Gastrocnemius medialis (tissue), 4 donors: ENCODE measurements around the gene CDY1. TPM values are rescaled to one million over a fixed set of nuclear protein-coding genes. Genes with fewer than 3 reads are reported as not detected.
A peak's percentile ranks its signal among the peaks of the same experiment; 100 is the strongest.
"Not testable (repeated sequence)": the region's sequence is repeated elsewhere in the genome, so short reads cannot be mapped to it uniquely, and the experiment has no call there.

Source experiments
- ATAC-seq, 2 donors: fragments of 150-250 bp; one replicate each; pipeline ENCODE4 v1.9.1; 2016
- DNase-seq, 2 donors: peaks; one replicate each; pipeline ENCODE4 v3.0.0-alpha.2; 2019
- H3K27ac ChIP-seq, 4 donors: fragments of 200-600 bp; sonication (generic); 1 replicate in 1 of 4; 2 replicates in 3 of 4; pipeline ENCODE4 v1.5.1; 2016 to 2018; ENCODE audit warnings: mild to moderate bottlenecking in 2 of 4, moderate library complexity in 1 of 4
- H3K27me3 ChIP-seq, 3 donors: fragments of 200-600 bp; sonication (generic) in 2 of 3; 1 replicate in 1 of 3; 2 replicates in 2 of 3; pipeline versions ENCODE4 v1.5.1 to v1.6.0; 2016 to 2019; ENCODE audit warnings: mild to moderate bottlenecking in 1 of 3, moderate library complexity in 1 of 3
- H3K36me3 ChIP-seq, 2 donors: fragments of 200-600 bp; sonication (generic) in 1 of 2; one replicate each; pipeline ENCODE4 v1.5.1; 2017 to 2018
- H3K4me1 ChIP-seq, 2 donors: fragments of 200-600 bp; sonication (generic) in 1 of 2; one replicate each; pipeline ENCODE4 v1.5.1; 2016 to 2017; ENCODE audit warnings: mild to moderate bottlenecking in 2 of 2
- H3K4me3 ChIP-seq, 4 donors: fragments of 200-600 bp; sonication (generic) in 3 of 4; 1 replicate in 1 of 4; 2 replicates in 3 of 4; pipeline ENCODE4 v1.5.1; 2016 to 2019; ENCODE audit warnings: mild to moderate bottlenecking in 2 of 4
- H3K9me3 ChIP-seq, 3 donors: fragments of 200-600 bp; sonication (generic) in 2 of 3; 1 replicate in 1 of 3; 2 replicates in 2 of 3; pipeline ENCODE4 v1.5.1; 2016 to 2019
- in situ Hi-C, 4 donors: fragments of 200-750 bp; cut with MboI; loops; one replicate each; pipeline versions ENCODE4 v1.15.0 to v1.8.0; 2017; ENCODE audit warnings: low sequenced_read_pairs in 4 of 4
- intact Hi-C: fragments of 100-400 bp; cut with DNase I; formaldehyde crosslinking; loops from one replicate; pipeline ENCODE4 v1.15.1; 2023; ENCODE audit warnings: low total_unique reads
- total RNA-seq, 4 donors: library from RNA; depleted of rRNA; stranded (reverse); fragments of >200 nt; gene quantifications; one replicate each; pipeline versions ENCODE4 v1.1.0 to v1.2.3, GENCODE V29; 2016

CDY1 gene, protein sequence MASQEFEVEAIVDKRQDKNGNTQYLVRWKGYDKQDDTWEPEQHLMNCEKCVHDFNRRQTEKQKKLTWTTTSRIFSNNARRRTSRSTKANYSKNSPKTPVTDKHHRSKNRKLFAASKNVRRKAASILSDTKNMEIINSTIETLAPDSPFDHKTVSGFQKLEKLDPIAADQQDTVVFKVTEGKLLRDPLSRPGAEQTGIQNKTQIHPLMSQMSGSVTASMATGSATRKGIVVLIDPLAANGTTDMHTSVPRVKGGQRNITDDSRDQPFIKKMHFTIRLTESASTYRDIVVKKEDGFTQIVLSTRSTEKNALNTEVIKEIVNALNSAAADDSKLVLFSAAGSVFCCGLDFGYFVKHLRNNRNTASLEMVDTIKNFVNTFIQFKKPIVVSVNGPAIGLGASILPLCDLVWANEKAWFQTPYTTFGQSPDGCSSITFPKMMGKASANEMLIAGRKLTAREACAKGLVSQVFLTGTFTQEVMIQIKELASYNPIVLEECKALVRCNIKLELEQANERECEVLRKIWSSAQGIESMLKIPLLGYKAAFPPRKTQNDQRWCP
- total RNA-seq: not detected

DNA sequence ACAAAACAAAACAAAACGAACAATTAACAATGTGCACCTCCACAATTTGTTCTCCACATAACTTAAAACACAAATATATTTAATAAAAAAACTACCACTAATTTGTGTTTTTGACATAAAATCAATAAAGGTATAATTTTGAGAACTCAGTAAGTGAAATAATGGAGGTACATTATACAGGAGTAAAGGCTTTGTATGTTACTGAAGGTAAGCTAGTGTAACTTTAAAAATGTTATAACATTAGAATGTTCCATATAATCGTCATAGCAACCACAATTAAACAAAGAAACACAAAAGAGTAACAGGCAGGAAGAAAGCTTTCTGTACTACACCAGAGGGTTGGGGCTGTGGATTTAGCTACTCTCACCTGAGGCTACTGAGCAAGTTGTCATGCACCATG is at the start of gene CDY1:
Gene CDY1, plus strand, starts transcription at position 301 of the 400 bp plus-strand sequence. CDS start 326 bp downstream, outside the sequence.
- H3K36me3 ChIP-seq, intact Hi-C loops, H3K4me3 ChIP-seq, H3K27me3 ChIP-seq, in situ Hi-C loops, H3K4me1 ChIP-seq, H3K9me3 ChIP-seq, ATAC-seq, H3K27ac ChIP-seq, DNase-seq: not testable (repeated sequence)

DNA sequence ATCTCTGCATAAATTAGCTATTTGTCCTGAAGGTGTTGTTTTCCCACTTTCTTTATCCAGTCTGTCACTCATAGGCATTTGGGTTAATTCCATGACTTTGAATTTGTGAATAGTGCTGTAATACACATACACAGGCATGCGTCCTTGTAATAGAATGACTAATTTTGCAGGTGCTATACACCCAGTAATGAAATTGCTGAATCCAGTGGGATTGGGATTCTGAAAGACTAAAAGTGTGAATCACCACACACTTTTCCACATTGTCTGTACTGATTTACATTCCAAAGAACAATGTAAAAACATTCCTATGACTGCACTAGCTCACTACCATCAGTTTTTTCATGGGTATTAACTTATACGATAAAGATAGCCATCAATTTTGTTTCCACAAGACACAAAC is 28.6 kb upstream of the CDY1 start:
- intact Hi-C loops, ATAC-seq, in situ Hi-C loops: not testable (repeated sequence)

DNA sequence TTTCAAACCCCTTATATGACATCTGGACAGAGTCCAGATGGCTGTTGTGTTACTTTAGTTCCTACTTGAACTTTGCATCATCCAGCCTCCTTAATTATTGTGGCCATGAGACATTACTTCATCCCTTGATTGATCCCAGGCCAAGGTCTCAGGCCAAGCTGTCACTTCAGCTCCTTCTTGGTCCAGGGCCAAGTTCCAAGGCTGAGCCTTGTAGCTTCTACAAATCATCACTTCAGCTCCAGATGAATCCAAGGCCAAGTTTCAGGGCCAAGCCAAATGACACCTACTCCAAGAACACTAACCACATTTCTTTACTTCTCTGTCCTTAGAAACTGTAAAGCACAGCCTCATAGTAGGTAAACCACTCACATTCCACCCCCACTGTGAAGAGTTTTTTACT is 1.7 kb upstream of the CDY1 start:
- DNase-seq, H3K36me3 ChIP-seq, in situ Hi-C loops, H3K9me3 ChIP-seq, H3K27me3 ChIP-seq, H3K27ac ChIP-seq, intact Hi-C loops, H3K4me1 ChIP-seq, H3K4me3 ChIP-seq, ATAC-seq: not testable (repeated sequence)

More for the DNA sequence above, 28.6 kb upstream of the CDY1 start:
- not testable (repeated sequence) for DNase-seq, H3K4me3 ChIP-seq, H3K27ac ChIP-seq, H3K9me3 ChIP-seq, H3K27me3 ChIP-seq, H3K4me1 ChIP-seq, H3K36me3 ChIP-seq

DNA sequence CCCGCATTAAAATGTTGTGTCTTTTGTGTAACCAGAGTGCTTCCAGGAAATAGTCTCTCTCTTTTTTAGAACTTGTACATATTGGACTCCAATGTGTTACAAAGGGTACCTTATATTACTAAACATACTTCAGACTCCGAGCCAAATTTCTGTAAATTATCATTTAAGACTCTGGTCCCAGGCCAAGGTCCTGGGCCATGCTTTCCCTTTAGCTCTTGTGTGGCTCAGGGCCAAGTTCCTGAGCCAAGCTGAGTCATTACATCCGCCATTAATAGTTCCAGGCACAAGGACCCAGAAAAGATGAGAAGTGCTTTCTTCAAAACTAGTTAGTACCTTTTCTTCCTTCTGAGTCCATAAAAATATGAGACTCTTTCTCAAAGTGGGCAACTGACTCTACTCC is 4.6 kb downstream of the CDY1 start:
- intact Hi-C loops, H3K36me3 ChIP-seq, in situ Hi-C loops: not testable (repeated sequence)

DNA sequence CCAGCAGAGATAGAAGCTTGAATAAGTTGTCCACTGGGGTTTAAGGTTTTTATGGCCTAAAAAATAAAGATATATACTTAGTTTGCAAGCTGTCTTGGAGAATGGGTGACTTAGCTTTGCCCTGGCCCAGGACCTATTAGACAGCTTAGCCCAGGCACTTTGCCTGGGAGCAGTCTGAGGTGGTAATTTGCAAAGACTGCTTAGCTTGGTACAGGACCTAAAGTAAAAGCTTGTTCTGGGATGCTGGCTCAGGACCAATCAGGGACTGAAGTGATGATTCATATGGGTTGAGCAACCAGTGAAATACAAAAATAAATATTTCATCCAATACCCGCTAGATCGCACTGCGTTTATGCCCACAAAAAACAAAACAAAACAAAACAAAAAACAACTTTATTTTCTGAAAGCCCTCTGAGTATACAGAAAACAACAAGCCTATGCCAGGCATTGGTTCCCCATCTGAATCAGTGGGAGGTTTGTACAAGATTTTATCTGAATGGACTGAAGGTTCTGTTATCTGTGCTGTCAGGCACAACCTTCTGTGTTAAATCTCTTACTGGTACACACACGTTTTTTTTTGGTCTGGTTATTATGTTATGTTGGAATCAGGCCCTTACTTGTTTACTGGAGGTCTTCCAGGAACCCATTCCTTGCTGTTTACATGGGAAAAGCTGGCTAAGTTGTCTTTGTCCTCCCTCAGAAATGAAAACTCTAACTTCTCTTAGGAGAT is 8.6 kb downstream of the CDY1 start:
- DNase-seq, H3K9me3 ChIP-seq, H3K27me3 ChIP-seq, intact Hi-C loops, H3K4me3 ChIP-seq, H3K4me1 ChIP-seq, H3K36me3 ChIP-seq, in situ Hi-C loops, H3K27ac ChIP-seq: not testable (repeated sequence)
- peak; percentile 81 to 87 for ATAC-seq

More for the DNA sequence above, 4.6 kb downstream of the CDY1 start:
- not testable (repeated sequence) for H3K27ac ChIP-seq, H3K4me1 ChIP-seq, DNase-seq, H3K4me3 ChIP-seq, H3K27me3 ChIP-seq, ATAC-seq, H3K9me3 ChIP-seq

DNA sequence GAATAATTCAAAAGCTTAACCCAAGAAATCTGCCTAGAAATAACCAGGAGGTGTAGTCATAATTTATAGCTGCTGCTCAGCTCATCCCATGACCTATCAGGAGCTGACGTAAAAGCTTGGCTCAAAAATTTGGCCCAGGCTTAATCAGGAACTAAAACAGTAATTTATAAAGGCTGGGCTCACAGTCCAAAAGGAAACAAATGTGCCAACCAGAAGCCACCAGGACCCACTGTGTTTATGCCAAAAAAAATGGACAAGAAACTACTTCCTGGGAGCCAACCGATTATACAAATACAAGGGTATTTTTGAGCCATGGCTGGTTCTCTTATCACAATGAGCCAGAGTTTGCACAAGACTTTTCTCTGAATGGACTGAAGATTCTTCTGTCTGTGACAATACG is 17.9 kb downstream of the CDY1 start:
- H3K4me1 ChIP-seq, ATAC-seq, intact Hi-C loops, H3K27ac ChIP-seq, H3K9me3 ChIP-seq, H3K4me3 ChIP-seq, in situ Hi-C loops, H3K27me3 ChIP-seq, H3K36me3 ChIP-seq, DNase-seq: not testable (repeated sequence)

DNA sequence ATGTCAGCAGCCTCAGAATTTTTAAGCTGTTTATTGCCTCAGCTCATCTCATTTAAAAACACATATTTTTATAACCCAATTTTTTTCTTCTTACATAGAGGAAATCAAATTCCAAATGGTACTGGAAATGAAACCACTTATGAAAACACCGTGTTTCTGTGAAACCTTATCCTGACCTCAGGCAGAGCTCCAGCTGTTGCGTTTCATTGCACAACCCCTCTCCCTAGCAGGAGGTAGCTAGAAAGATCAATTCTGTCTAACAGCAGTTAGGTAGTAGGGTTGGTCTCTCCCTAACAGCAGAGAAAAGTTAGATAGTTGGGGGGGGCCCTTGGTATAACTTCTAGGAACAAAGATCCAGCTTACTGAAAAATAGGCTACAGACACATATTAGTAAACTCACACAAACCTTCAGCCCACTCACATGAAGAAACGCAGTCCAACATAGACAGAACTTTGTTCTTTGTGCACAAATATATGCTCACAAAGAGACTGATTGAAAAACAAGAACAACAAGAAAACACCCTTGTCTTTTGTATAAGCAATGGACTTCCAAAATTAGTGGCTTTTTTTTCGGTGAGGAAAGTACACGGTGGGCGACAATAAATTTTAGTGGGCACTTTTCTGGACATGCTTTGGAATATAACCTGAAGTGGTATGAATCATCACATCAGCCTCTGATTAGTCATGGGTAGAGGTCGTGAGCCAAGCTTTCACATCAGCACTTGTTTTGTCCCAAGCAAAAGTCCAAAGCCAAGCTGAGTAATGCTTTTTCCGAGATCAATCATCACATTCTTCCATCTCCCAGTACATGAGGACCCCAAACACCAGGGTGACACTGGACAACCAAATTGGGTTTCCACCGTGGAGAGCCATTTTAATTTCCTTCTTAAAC is 21.4 kb downstream of the CDY1 start:
- H3K27me3 ChIP-seq, H3K27ac ChIP-seq, H3K9me3 ChIP-seq, H3K4me3 ChIP-seq, H3K4me1 ChIP-seq, in situ Hi-C loops, H3K36me3 ChIP-seq, DNase-seq, intact Hi-C loops: not testable (repeated sequence)
- ATAC-seq: peak; percentile 78 to 89
